HepG2 (cell line): ENCODE data around the gene SDC3. TPM values are rescaled to one million over a fixed set of nuclear protein-coding genes. Genes with fewer than 3 reads are reported as not detected.

Source experiments
- ATAC-seq: fragments of 200-7000 bp; cut with Tn5 transposase; 3 replicates; pipeline ENCODE4 v1.9.1; 2020; ENCODE audit warnings: mild to moderate bottlenecking, moderate library complexity
- BruUV-seq: library from RNA; stranded (reverse); fragments of 400-500 nt; replicated peaks from 2 replicates; lab custom pipeline; 2021; lab: Mats Ljungman, UMichigan
- CTCF ChIA-PET: fragments of 300-600 bp; formaldehyde crosslinking; extraction: SDS; loops from one replicate; lab custom pipeline; 2021; ENCODE audit warnings: low total read pairs, inconsistent platforms, low intra/inter-chr PET ratio; lab: Yijun Ruan, JAX
- POLR2A ChIA-PET: fragments of 350-600 bp; sonication (Branson Sonifier 250); formaldehyde crosslinking; loops from one replicate; lab custom pipeline; 2020; ENCODE audit warnings: antibody characterized with exemption, inconsistent platforms; lab: Yijun Ruan, JAX
- DNase-seq: peaks from one replicate; pipeline ENCODE4 v3.0.0-alpha.2; 2015; ENCODE audit warnings: low spot score
- FAIRE-seq: peaks from 3 replicates; lab custom pipeline; 2011; peaks lifted over from hg19 to GRCh38; lab: Jason Lieb, UNC
- H2AFZ ChIP-seq: one replicate; pipeline ENCODE4 v1.6.1; 2011; ENCODE audit warnings: low read length, inconsistent platforms
- H3K27ac ChIP-seq: fragments of 300-600 bp; 3 replicates; pipeline ENCODE4 v1.8.0; 2011; ENCODE audit warnings: mixed run types, mild to moderate bottlenecking, mixed read lengths, low read length, inconsistent platforms; ENCODE audit not compliant: insufficient read depth; ENCODE audit errors: extremely low read length
- H3K27me3 ChIP-seq, 2 experiments: fragments of 200-600 bp in 1 of 2; 2 replicates in 1 of 2; 3 replicates in 1 of 2; pipeline versions ENCODE4 v1.6.0 to v1.8.0; 2011; ENCODE audit warnings: low read length in 2 of 2, mild to moderate bottlenecking in 2 of 2, moderate library complexity in 2 of 2, inconsistent platforms in 1 of 2; ENCODE audit not compliant: insufficient read depth in 2 of 2, control insufficient read depth in 1 of 2
- H3K36me3 ChIP-seq, 2 experiments: fragments of 200-600 bp in 1 of 2; replicated peaks in 1 of 2; 2 replicates in 1 of 2; 3 replicates in 1 of 2; pipeline versions ENCODE4 v1.5.1 to v1.8.0; 2011; ENCODE audit warnings: low read length in 2 of 2, inconsistent platforms in 1 of 2; ENCODE audit not compliant: insufficient read depth in 2 of 2, control insufficient read depth in 1 of 2
- H3K4me1 ChIP-seq: 2 replicates; pipeline ENCODE4 v1.5.1; 2012; ENCODE audit warnings: low read length, inconsistent platforms; ENCODE audit not compliant: insufficient read depth
- H3K4me2 ChIP-seq: 2 replicates; pipeline ENCODE4 v1.6.0; 2011; ENCODE audit warnings: low read depth, low read length, inconsistent platforms
- H3K4me3 ChIP-seq, 3 experiments: fragments of 200-600 bp in 1 of 3; sonication (generic), shearing (Covaris generic) in 1 of 3; replicated peaks in 1 of 3; 2 replicates each; pipeline ENCODE4 v1.5.1; 2011 to 2016; ENCODE audit warnings: low read length in 3 of 3, inconsistent platforms in 2 of 3, low read depth in 2 of 3, mild to moderate bottlenecking in 2 of 3, control low read depth in 1 of 3, mixed read lengths in 1 of 3; ENCODE audit not compliant: insufficient read depth in 1 of 3
- H3K79me2 ChIP-seq: one replicate; pipeline ENCODE4 v1.6.1; 2011; ENCODE audit warnings: low read length, inconsistent platforms; ENCODE audit not compliant: insufficient read depth
- H3K9ac ChIP-seq: 2 replicates; pipeline ENCODE4 v1.6.0; 2011; ENCODE audit warnings: mild to moderate bottlenecking, low read depth, low read length, inconsistent platforms; ENCODE audit not compliant: insufficient read depth
- H3K9me3 ChIP-seq: 2 replicates; pipeline ENCODE4 v1.5.1; 2012; ENCODE audit warnings: mild to moderate bottlenecking, low read length
- H4K20me1 ChIP-seq: 2 replicates; pipeline ENCODE4 v1.6.0; 2011; ENCODE audit warnings: inconsistent platforms, mild to moderate bottlenecking, low read length, moderate library complexity; ENCODE audit not compliant: insufficient read depth
- GABPA ChIP-seq, 2 experiments: IDR thresholded peaks; 2 replicates each; pipeline ENCODE4 v1.6.1; 2011 to 2016; ENCODE audit warnings: low read depth in 2 of 2, low read length in 1 of 2, missing biosample characterization in 1 of 2, missing genetic modification characterization in 1 of 2
- ZBTB3 ChIP-seq: sonication (generic); formaldehyde crosslinking; IDR thresholded peaks from 2 replicates; pipeline ENCODE4 v1.4.0; 2020; ENCODE audit warnings: low read depth, mild to moderate bottlenecking, moderate library complexity, missing genetic modification reagents, borderline replicate concordance
- ZNF274 ChIP-seq: sonication (generic); formaldehyde crosslinking; IDR thresholded peaks from 2 replicates; pipeline ENCODE4 v1.5.1; 2020; ENCODE audit warnings: mild to moderate bottlenecking, missing genetic modification reagents
- ZNF460 ChIP-seq: sonication (generic); formaldehyde crosslinking; IDR thresholded peaks from 2 replicates; pipeline ENCODE4 v1.5.1; 2020; ENCODE audit warnings: missing genetic modification reagents, mild to moderate bottlenecking, borderline replicate concordance
- ZNF564 ChIP-seq: sonication (generic); formaldehyde crosslinking; IDR thresholded peaks from 2 replicates; pipeline ENCODE4 v1.8.1; 2023; ENCODE audit warnings: mild to moderate bottlenecking, missing genetic modification reagents
- WGBS: methylation state at CpG from one replicate; pipeline ENCODE4 v1.1.6; 2017; ENCODE audit warnings: low lambda C conversion rate; 5-methylcytosine and 5-hydroxymethylcytosine counted together
- in situ Hi-C: cut with HindIII; loops from 2 replicates; pipeline ENCODE4 v1.10.0; 2017; ENCODE audit warnings: low pct_unique_long_range_greater_than_20kb; ENCODE audit not compliant: extremely low pct_ligation_motif_present
- intact Hi-C: fragments of 100-400 bp; cut with micrococcal nuclease; formaldehyde crosslinking; loops from one replicate; pipeline ENCODE4 v1.10.0; 2022; ENCODE audit not compliant: unreplicated experiment
- polyA plus RNA-seq, 8 experiments: library from polyadenylated mRNA; depleted of rRNA in 3 of 8; stranded (reverse) in 7 of 8; unstranded in 1 of 8; fragments of >200 nt; fragmentation: Illumina TruSeq in 4 of 8; extraction: Trizol in 4 of 8; gene quantifications; 2 replicates each; pipeline versions ENCODE4 v1.2.1 to v1.2.3, GENCODE V29; 2011 to 2016; ENCODE audit warnings: low read depth in 4 of 8, missing spikeins in 1 of 8, mixed read lengths in 1 of 8; ENCODE audit not compliant: insufficient read depth in 1 of 8
- total RNA-seq, 5 experiments: library from RNA; depleted of rRNA; stranded (reverse); fragments of >200 nt; fragmentation: Illumina TruSeq; extraction: Trizol; gene quantifications; 2 replicates each; pipeline ENCODE4 v1.2.3, GENCODE V29; 2016; ENCODE audit warnings: low read depth in 1 of 5
- TF ChIP-seq, protein P1 (sequence below): sonication (generic); formaldehyde crosslinking; IDR thresholded peaks from 2 replicates; pipeline ENCODE4 v1.5.1; 2020; ENCODE audit warnings: mild to moderate bottlenecking, missing genetic modification reagents, moderate library complexity

SDC3 gene
- total and polyA plus RNA-seq, 2 of the 13 experiments (the other 11 are each of a cell fraction or from before 2014, with no cell fraction given) = 0.49 to 0.84 TPM

DNA sequence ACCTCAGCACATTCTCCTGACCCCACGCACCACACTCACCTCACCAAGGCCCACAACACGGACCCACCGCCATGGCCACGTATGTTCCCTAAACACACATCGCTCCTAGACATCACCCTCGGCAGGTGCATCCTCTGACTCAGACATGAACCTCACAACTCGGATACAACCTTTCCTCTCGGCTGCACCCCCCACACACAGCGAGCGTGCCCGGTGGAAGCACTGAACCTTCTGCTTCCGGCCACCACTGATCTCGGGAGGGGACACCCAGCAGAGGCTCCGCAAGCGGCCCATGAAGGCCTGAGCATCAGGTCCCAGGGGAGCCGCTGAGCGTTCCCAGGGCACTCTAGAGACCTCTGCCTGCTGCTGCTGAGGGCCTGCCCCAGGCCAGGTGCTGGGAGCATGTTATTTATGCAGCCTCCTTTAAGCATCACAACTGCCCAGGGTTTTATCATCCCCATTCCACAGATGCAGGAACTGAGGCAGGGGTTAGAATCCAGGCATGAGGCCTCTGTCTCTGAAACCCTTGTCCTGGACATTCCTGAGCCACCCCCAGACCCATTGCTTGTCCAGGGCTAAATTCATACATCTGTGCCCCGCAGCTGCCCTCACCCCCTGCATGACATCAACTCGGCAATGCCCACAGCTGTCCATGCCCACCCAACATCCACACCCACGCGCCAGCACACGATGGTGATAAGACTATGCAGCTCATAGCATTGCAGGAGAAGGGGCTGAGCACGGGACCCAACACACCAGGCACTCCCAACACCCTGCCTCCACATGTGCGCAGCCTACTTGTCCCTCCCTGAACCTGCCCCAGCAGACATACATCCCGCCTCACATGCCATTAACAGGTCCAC, 27.0 kb downstream of the SDC3 start (continued):
- TF ChIP-seq, protein P1, sequence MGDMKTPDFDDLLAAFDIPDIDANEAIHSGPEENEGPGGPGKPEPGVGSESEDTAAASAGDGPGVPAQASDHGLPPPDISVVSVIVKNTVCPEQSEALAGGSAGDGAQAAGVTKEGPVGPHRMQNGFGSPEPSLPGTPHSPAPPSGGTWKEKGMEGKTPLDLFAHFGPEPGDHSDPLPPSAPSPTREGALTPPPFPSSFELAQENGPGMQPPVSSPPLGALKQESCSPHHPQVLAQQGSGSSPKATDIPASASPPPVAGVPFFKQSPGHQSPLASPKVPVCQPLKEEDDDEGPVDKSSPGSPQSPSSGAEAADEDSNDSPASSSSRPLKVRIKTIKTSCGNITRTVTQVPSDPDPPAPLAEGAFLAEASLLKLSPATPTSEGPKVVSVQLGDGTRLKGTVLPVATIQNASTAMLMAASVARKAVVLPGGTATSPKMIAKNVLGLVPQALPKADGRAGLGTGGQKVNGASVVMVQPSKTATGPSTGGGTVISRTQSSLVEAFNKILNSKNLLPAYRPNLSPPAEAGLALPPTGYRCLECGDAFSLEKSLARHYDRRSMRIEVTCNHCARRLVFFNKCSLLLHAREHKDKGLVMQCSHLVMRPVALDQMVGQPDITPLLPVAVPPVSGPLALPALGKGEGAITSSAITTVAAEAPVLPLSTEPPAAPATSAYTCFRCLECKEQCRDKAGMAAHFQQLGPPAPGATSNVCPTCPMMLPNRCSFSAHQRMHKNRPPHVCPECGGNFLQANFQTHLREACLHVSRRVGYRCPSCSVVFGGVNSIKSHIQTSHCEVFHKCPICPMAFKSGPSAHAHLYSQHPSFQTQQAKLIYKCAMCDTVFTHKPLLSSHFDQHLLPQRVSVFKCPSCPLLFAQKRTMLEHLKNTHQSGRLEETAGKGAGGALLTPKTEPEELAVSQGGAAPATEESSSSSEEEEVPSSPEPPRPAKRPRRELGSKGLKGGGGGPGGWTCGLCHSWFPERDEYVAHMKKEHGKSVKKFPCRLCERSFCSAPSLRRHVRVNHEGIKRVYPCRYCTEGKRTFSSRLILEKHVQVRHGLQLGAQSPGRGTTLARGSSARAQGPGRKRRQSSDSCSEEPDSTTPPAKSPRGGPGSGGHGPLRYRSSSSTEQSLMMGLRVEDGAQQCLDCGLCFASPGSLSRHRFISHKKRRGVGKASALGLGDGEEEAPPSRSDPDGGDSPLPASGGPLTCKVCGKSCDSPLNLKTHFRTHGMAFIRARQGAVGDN (CRISPR knock-in tag) = no peak
- TF ChIP-seq ZNF274 = no peak
- TF ChIP-seq ZNF460 = no peak
- TF ChIP-seq ZBTB3 (CRISPR knock-in tag) = no peak

- WGBS = 45% methylated on average over 11 of the region's 11 CpGs
Observed at GRCh38 chr1:30880678-30881318, 27.8 kb downstream of the SDC3 start.

More at GRCh38 chr1:30880678-30881318, 27.8 kb downstream of the SDC3 start:
- Histone ChIP-seq H3K36me3 (no peaks in the 10 kb centered on the region), H4K20me1 (no peaks in the 10 kb centered on the region), H3K4me3 (no peak overlapping the region), H3K9me3 (no peaks in the 10 kb centered on the region), H3K4me2 (no peak overlapping the region), H3K79me2 (no peaks in the 10 kb centered on the region), H3K27ac (no peak overlapping the region), H2AFZ (no peak overlapping the region), H3K4me1 (no peaks in the 10 kb centered on the region), H3K27me3 (peaks cover 0 to 23% of the 10 kb centered on the region in 2 experiments; a peak in 3 of 5 replicates), H3K9ac (no peak overlapping the region)
- no peak for ATAC-seq
- POLR2A ChIA-PET = no interaction called here
- DNase-seq = no peak
- intact Hi-C loops = no loop called here
- FAIRE-seq = no peak
- in situ Hi-C loops = no loop called here
- no TSS peak for BruUV-seq
- CTCF ChIA-PET = no interaction called here
- TF ChIP-seq ZNF564 (CRISPR knock-in tag) = no peak
- TF ChIP-seq GABPA (IDR thresholded peaks at IDR 0.05; ENCODE audit: low read depth, low read length) = 0 out of 2 replicates have a peak, but pooled peaks have one; percentile 2
- TF ChIP-seq GABPA (CRISPR knock-in tag; IDR thresholded peaks at IDR 0.05; ENCODE audit: low read depth) = no peak
